AG08395 (cell line): ENCODE data around the gene MRPL36.
"Not testable (repeated sequence)": the region's sequence is repeated elsewhere in the genome, so short reads cannot be mapped to it uniquely, and the experiment has no call there.

ENCODE experiments used
- DNase-seq: peaks from one replicate; pipeline ENCODE4 v3.0.0; 2012; ENCODE audit warnings: mixed read lengths, low spot score

Gene MRPL36

GRCh38 chr5:1815071-1815786 is 15.6 kb upstream of the MRPL36 start:
- DNase-seq, result no peak

GRCh38 chr5:1814183-1815020 is 14.8 kb upstream of the MRPL36 start:
- no peak for DNase-seq

GRCh38 chr5:1810581-1811101 is 11.0 kb upstream of the MRPL36 start:
- DNase-seq, result no peak

- no peak for DNase-seq
Observed at GRCh38 chr5:1809416-1810035, 9.9 kb upstream of the MRPL36 start.

- no peak for DNase-seq
Observed at GRCh38 chr5:1808439-1808838, 8.8 kb upstream of the MRPL36 start.

GRCh38 chr5:1807451-1808185 is 8.0 kb upstream of the MRPL36 start:
- DNase-seq, result no peak

- no peak for DNase-seq
Observed at GRCh38 chr5:1806974-1807373, 7.3 kb upstream of the MRPL36 start.

GRCh38 chr5:1806199-1806598 is 6.6 kb upstream of the MRPL36 start:
- no peak for DNase-seq

GRCh38 chr5:1805736-1806135 is 6.1 kb upstream of the MRPL36 start:
- DNase-seq, result no peak

GRCh38 chr5:1805326-1805725 is 5.7 kb upstream of the MRPL36 start:
- no peak for DNase-seq

GRCh38 chr5:1804001-1804690 is 4.5 kb upstream of the MRPL36 start:
- DNase-seq, result no peak

GRCh38 chr5:1803192-1803591 is 3.6 kb upstream of the MRPL36 start:
- no peak for DNase-seq

GRCh38 chr5:1801967-1802295 is 2.3 kb upstream of the MRPL36 start:
- DNase-seq, result no peak

GRCh38 chr5:1801222-1801966 is 1.8 kb upstream of the MRPL36 start, which contains the start of gene NDUFS6:
TSS of gene NDUFS6 (plus strand) at chr5:1801407. CDS start at chr5:1801418, 11 bp downstream.
- peak; percentile 77 for DNase-seq

- peak; percentile 15 for DNase-seq
Observed at GRCh38 chr5:1800472-1801221, 1.0 kb upstream of the MRPL36 start.

- peak; percentile 36 for DNase-seq
Observed at GRCh38 chr5:1799110-1799601, 481 bp downstream of the MRPL36 start.

GRCh38 chr5:1798589-1798988 is 1.0 kb downstream of the MRPL36 start:
- DNase-seq, result not testable (repeated sequence)

GRCh38 chr5:1797855-1798254 is 1.8 kb downstream of the MRPL36 start:
- no peak for DNase-seq

GRCh38 chr5:1797103-1797800 is 2.4 kb downstream of the MRPL36 start:
- DNase-seq, result no peak
